IgD-negative memory B cell (primary cell): Measurements from ENCODE around the gene FKBP11. TPM values are rescaled to one million over a fixed set of nuclear protein-coding genes. Genes with fewer than 3 reads are reported as not detected.
"Not testable (repeated sequence)": the region's sequence is repeated elsewhere in the genome, so short reads cannot be mapped to it uniquely, and the experiment has no call there.

Experiments used
- H3K27ac Mint-ChIP-seq, 3 donors: one replicate each; pipeline ENCODE4 v1.8.0; 2020 to 2022; ENCODE audit warnings: mild to moderate bottlenecking in 3 of 3, mixed read lengths in 3 of 3, moderate library complexity in 1 of 3
- H3K27me3 Mint-ChIP-seq: one replicate; pipeline ENCODE4 v1.8.0; 2021; ENCODE audit warnings: mixed read lengths
- H3K36me3 Mint-ChIP-seq: one replicate; pipeline ENCODE4 v1.8.0; 2020; ENCODE audit warnings: mild to moderate bottlenecking, mixed read lengths
- H3K4me1 Mint-ChIP-seq, 3 donors: one replicate each; pipeline ENCODE4 v1.8.0; 2020 to 2022; ENCODE audit warnings: mixed read lengths in 3 of 3, mild to moderate bottlenecking in 1 of 3
- H3K4me3 Mint-ChIP-seq, 4 donors: one replicate each; pipeline ENCODE4 v1.8.0; 2020 to 2022; ENCODE audit warnings: mild to moderate bottlenecking in 4 of 4, mixed read lengths in 4 of 4, moderate library complexity in 3 of 4
- H3K9me3 Mint-ChIP-seq, 3 donors: one replicate each; pipeline ENCODE4 v1.8.0; 2020 to 2021; ENCODE audit warnings: mixed read lengths in 3 of 3, mild to moderate bottlenecking in 1 of 3
- polyA plus RNA-seq: library from polyadenylated mRNA; unstranded; fragments of 300-500 nt; fragmentation: Illumina TruSeq; gene quantifications from one replicate; pipeline ENCODE4 v1.2.3, GENCODE V29; 2021

Gene FKBP11
- polyA plus RNA-seq, 1 donor from 2014 or later = 88.9 TPM

DNA sequence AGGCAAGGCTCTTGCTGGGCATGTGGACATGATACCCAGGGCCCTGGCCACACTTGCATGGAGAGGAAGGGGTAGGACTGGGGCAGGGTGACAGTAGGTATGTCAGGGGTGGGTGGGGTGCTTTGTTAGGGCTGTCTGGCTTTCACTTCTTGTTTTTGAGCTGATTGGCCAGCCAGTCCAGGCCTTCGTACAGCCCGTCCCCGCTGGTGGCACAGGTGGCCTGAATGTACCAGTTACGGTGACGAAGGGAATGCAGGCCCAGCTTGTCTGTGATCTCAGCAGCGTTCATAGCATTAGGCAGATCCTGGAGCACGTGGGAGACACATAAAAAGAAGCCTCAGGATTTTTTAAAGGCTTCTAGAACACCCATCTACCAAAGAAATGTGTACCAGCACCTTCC lies 13.5 kb upstream of the FKBP11 start:
- peaks cover 21 to 32% (median 21%) of the 10 kb centered on the region in 3 donors for H3K4me1 Mint-ChIP-seq
- no peaks in the 10 kb centered on the region for H3K9me3 Mint-ChIP-seq
- H3K27ac Mint-ChIP-seq = peak overlapping the region; percentile 43 to 92 (median 75)
- H3K36me3 Mint-ChIP-seq = peaks cover 2% of the 10 kb centered on the region
- peak overlapping the region in 2 of 4 donors; percentile 54 to 64 for H3K4me3 Mint-ChIP-seq
- no peaks in the 10 kb centered on the region for H3K27me3 Mint-ChIP-seq

DNA sequence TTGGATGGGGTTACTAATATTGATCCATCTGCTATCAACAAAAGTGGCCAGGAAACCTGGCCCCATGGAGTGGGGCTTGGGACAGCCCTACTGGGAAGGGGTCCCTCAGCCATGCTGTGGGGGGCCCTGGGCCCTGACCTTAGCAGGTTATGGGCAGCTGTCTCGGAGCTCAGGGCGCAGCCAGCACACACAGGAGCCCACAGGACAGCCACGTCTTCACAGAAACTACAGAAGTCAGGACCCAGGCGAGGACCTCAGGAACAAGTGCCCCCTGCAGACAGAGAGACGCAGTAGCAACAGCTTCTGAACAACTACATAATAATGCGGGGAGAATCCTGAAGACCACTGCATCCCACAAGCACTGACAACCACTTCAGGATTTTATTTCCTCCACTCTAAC lies 11.9 kb upstream of the FKBP11 start:
- Mint-ChIP-seq H3K4me1 (peaks cover 19 to 28% (median 21%) of the 10 kb centered on the region in 3 donors), H3K27me3 (no peaks in the 10 kb centered on the region), H3K9me3 (no peaks in the 10 kb centered on the region), H3K4me3 (no peak overlapping the region), H3K36me3 (peaks cover 4% of the 10 kb centered on the region), H3K27ac (peak overlapping the region in 1 of 3 donors; percentile 8)

DNA sequence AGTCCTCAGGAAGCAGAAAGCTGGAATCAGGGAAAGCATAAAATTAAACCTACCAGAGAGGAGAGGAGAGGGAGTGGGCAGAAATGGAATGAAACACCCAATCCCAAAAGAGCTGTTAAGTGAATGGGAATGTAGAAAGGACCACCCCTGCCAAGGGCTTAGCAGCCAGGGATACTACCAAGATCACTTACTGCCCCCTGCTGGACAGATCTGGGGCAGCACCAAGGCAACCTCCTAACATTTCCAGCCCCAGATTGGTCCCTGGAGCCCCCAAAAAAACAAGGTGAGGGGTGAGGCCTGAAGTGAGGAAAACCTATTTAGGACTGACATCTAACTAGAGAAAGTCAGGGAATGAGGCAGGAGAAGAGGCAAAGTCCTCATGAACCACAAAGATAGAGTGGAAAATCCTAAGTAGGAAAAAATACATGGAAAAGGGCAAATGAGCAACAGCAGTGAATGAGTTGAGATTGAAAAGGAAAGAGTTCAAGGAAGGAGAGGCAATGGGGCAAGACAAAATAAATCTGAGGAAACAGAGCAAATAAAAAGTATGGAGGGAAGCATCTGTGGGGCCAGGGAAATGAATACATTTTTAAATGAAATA lies 11.2 kb upstream of the FKBP11 start:
- H3K4me3 Mint-ChIP-seq = no peak overlapping the region

DNA sequence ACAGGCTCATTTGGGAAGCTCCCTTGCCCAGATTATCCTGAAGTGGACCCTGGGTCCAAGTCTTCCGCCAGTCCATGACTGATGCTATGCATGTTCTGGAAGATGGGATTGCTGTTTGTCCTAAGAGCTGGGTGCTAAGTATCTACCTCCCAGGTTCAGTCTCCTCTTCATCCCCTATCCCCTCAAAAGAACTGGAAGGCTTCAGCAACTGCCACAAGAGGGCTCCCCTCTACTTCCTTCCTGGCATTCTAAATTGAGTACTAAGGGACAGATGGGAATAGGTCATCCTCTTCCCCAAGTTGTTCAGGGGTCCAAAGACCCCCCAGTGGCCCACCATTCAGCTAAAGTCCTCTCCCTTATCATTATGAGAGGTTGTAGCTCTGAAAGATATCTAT lies 9.0 kb upstream of the FKBP11 start:
- H3K9me3 Mint-ChIP-seq = no peaks in the 10 kb centered on the region
- no peaks in the 10 kb centered on the region for H3K27me3 Mint-ChIP-seq
- peaks cover 9% of the 10 kb centered on the region for H3K36me3 Mint-ChIP-seq
- H3K4me3 Mint-ChIP-seq = peak overlapping the region in 1 of 4 donors; percentile 69
- H3K4me1 Mint-ChIP-seq = peaks cover 14 to 20% (median 17%) of the 10 kb centered on the region in 3 donors
- H3K27ac Mint-ChIP-seq = peak overlapping the region in 2 of 3 donors; percentile 68 to 93

More for the DNA sequence above, 11.2 kb upstream of the FKBP11 start:
- H3K27ac Mint-ChIP-seq = peak overlapping the region in 2 of 3 donors; percentile 45 to 48
- H3K36me3 Mint-ChIP-seq = peaks cover 4% of the 10 kb centered on the region
- H3K4me1 Mint-ChIP-seq = peaks cover 19 to 28% (median 21%) of the 10 kb centered on the region in 3 donors
- H3K27me3 Mint-ChIP-seq = no peaks in the 10 kb centered on the region
- no peaks in the 10 kb centered on the region for H3K9me3 Mint-ChIP-seq

DNA sequence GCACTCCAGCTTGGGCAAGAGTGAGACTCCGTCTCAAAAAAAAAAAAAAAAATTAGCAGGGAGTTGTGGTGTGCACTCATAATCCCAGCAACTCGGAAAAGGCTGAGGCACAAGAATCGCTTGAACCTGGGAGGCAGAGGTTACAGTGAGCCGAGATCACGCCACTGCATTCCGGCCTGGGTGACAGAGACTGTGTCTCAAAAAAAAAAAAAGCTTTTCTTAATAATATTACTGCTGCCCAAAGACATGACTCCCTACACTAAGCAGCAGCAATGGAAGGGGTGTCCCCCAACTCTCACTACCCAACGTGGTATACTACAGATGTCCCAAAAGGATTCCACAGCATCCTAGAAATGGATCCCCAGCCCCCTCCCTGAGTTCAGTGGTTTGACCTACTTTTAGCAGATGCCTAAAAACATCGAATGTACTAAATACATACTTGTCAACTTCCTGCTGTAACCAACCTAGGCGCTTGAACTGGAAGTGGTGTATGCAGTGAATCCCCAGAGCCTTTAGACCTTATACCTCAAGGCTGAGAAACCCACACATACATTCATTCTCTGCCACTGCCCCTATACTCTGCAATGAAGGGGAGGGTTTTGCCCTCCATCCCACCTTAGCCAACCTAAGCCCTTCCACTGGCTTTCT lies 8.5 kb upstream of the FKBP11 start:
- Mint-ChIP-seq H3K4me1 (peaks cover 9 to 15% (median 13%) of the 10 kb centered on the region in 3 donors), H3K27me3 (no peaks in the 10 kb centered on the region), H3K27ac (peak overlapping the region in 2 of 3 donors; percentile 68 to 93), H3K36me3 (peaks cover 9% of the 10 kb centered on the region), H3K9me3 (no peaks in the 10 kb centered on the region), H3K4me3 (no peak overlapping the region)

DNA sequence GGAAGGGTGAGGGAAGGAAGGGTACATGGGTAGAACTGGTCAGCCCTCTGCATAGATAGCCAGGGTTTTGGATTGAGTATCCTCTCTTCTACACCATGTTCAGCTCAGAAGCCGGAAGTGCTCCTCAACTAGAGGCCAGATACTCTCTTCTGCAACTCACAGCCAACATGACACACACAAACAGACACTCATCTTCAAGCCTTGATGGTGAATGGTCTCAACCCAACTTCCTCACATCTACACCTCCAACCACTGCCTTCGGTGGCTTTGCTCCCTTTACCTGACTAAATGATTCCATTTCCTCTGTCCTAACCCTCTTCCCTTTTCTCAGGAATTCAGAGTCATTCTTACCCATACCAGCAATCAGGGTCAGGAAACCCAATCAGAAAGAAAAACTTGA lies 7.6 kb upstream of the FKBP11 start:
- H3K36me3 Mint-ChIP-seq = peaks cover 9% of the 10 kb centered on the region
- peak overlapping the region in 1 of 4 donors; percentile 76 for H3K4me3 Mint-ChIP-seq

DNA sequence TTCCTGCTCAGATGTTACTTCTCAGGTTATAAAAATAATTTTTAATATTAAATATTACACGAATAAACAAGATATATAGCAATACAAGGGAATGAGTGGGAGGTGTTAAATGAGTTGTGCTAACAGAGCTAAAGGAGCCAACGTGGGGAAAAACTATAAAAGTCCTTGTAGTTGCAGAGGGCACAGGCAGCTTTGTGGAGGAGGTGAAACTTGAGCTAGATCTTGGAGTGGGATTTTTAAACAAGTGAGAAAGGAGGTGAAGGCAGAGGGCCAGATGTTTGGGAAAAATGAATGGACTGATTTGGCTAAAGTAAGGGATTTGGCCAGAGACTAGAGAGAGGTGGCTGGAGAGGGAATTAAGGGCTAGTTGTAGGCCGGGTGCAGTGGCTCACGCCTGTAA lies 5.2 kb upstream of the FKBP11 start:
- Mint-ChIP-seq H3K36me3 (peaks cover 7% of the 10 kb centered on the region), H3K9me3 (no peaks in the 10 kb centered on the region), H3K27me3 (no peaks in the 10 kb centered on the region), H3K4me3 (no peak overlapping the region), H3K4me1 (peaks cover 2 to 11% (median 7%) of the 10 kb centered on the region in 3 donors), H3K27ac (peak overlapping the region in 1 of 3 donors; percentile 35)

More for the DNA sequence above, 7.6 kb upstream of the FKBP11 start:
- no peaks in the 10 kb centered on the region for H3K27me3 Mint-ChIP-seq
- peak overlapping the region in 1 of 3 donors; percentile 66 for H3K27ac Mint-ChIP-seq
- no peaks in the 10 kb centered on the region for H3K9me3 Mint-ChIP-seq
- H3K4me1 Mint-ChIP-seq = peaks cover 4 to 10% (median 10%) of the 10 kb centered on the region in 3 donors

DNA sequence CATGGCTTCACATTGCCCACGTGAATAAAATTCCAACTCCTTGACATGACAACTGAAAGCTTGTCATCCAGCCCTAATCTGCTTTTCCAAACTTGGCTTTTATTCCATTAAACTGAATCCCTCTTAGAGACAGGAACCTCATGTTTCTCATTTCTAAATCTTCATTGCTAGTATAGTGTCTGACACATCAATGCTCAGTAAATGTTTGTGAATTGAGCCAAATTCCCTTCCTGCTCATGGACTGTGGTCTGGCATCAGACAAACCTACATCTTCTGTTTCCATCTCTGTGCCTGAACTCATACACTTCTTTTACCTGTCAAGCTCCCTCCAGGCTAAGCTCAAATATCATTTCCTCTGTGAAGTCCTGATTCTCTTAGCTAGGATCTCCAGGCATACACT lies 4.3 kb upstream of the FKBP11 start:
- H3K27ac Mint-ChIP-seq = no peak overlapping the region
- H3K4me3 Mint-ChIP-seq = peak overlapping the region in 1 of 4 donors; percentile 52

DNA sequence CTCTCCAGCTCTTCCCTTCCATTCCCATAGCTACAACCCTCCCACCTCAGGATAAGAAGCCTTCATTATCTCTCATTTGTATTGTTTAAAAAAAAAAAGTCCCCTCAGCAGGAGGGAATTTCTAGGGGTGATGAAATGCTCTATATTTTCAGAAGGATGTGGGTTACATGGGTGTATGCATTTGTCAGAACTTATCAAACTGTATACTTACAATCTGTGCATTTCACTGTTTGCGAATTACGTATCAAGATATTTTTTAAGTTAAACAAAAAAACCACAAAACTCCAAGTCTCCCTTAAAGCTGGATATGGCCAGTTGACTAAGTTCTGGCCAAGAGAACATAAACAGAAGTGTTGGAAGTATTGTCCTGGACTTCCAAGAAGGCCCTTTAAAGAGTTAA lies 2.0 kb upstream of the FKBP11 start:
- Mint-ChIP-seq H3K4me3 (peak overlapping the region in 2 of 4 donors; percentile 67 to 99), H3K27ac (peak overlapping the region in 1 of 3 donors; percentile 82), H3K27me3 (no peaks in the 10 kb centered on the region), H3K9me3 (no peaks in the 10 kb centered on the region), H3K36me3 (peaks cover 4% of the 10 kb centered on the region), H3K4me1 (peaks cover 9 to 19% (median 16%) of the 10 kb centered on the region in 3 donors)

More for the DNA sequence above, 4.3 kb upstream of the FKBP11 start:
- Mint-ChIP-seq H3K4me1 (peaks cover 4 to 12% (median 12%) of the 10 kb centered on the region in 3 donors), H3K9me3 (no peaks in the 10 kb centered on the region), H3K27me3 (no peaks in the 10 kb centered on the region), H3K36me3 (peaks cover 7% of the 10 kb centered on the region)

DNA sequence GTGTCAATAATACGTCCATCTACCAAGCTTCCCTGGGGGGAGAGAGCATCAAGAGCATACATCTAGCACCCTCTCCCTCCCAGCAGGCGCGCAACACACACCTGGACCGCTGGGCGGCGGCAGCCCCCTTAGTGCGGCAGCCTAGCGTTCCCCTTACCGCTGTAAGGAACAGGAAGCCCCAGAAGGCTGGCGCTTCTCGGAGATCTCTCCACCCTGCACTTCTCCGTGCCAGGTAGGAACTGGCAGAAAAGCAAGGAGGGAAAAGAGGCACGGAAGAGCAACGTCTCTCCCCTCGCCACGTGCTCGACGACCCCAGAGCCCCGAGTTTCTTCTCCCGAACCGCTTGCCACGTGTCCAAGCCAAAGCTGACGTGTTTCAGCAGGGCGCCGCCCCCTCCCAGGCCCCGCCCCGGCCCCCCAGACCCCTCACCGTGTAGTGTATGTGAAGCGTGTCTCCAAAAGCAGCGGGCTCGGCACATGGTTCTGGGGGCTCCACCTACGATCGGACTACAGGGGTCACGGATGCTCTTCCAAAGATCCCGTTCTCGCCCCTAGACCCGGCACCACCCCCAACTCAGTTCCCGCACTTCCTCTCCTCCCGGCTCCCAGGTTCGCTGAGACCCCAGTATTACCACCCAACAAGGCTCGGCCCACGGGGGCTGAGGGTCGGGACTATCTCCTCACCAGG lies 532 bp downstream of the FKBP11 start:
- H3K27ac Mint-ChIP-seq = peak overlapping the region; percentile 96 to 98 (median 97)
- H3K36me3 Mint-ChIP-seq = peaks cover 3% of the 10 kb centered on the region
- H3K4me1 Mint-ChIP-seq = peaks cover 9 to 23% (median 14%) of the 10 kb centered on the region in 3 donors
- H3K9me3 Mint-ChIP-seq = no peaks in the 10 kb centered on the region
- no peaks in the 10 kb centered on the region for H3K27me3 Mint-ChIP-seq
- H3K4me3 Mint-ChIP-seq = peak overlapping the region; percentile 96 to 99 (median 98)

DNA sequence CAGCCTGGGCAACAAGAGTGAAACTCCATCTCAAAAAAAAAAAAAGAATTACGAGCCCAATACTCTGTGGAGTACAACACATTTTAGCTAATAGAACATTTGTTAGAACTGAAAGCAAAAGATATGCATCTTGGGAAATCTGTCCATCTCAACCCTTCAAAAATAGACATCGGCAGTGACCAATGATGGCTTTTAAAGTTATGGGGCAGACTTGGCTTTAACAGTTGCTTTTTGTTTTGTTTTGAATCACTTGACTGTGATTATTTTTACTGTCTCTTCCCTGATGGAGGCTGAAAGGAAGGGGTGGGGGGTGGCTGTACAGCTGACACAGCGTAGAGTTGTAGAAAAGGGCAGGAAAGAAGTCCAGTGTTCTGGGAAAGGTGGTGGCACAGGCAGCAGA lies 2.2 kb downstream of the FKBP11 start:
- H3K9me3 Mint-ChIP-seq = no peaks in the 10 kb centered on the region
- H3K27ac Mint-ChIP-seq = peak overlapping the region in 2 of 3 donors; percentile 73 to 98
- H3K36me3 Mint-ChIP-seq = no peaks in the 10 kb centered on the region
- peak overlapping the region in 3 of 4 donors; percentile 46 to 99 (median 77) for H3K4me3 Mint-ChIP-seq
- H3K27me3 Mint-ChIP-seq = no peaks in the 10 kb centered on the region
- peaks cover 15 to 27% (median 18%) of the 10 kb centered on the region in 3 donors for H3K4me1 Mint-ChIP-seq

DNA sequence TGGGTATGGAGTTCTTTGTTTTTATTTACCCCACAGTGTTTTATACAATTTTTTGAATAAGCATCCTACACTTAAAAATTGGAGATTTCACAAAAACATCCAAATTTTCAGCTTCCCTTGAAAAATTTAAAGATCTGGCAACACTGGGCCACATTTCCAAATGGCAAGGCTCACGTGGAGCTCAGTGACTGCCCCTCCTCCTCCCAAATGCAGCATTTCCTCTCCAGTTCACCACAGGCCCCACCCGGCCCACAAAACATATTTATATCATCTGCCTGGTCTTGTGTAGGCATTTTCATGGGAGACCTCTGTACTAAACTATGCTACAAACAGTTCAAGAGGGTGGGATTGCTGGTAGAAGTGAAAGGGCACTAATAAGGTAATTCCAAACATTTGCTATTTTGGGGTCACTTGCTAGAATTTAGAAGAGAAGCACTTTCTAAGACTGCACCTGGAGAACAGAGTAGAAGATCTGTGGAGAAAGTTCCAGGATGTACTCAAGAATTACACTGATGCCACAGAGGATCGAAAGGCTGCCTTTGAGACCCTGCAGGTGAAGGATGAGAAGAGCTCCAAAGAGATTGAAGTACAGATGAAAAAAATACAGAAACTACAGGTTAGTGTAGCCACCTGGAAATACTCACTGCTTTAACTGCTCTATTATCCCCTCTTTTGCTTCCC lies 7.3 kb downstream of the FKBP11 start:
- H3K36me3 Mint-ChIP-seq = no peaks in the 10 kb centered on the region
- H3K4me3 Mint-ChIP-seq = peak overlapping the region; percentile 59 to 80 (median 68)
- H3K27ac Mint-ChIP-seq = peak overlapping the region; percentile 10 to 84 (median 48)
- H3K4me1 Mint-ChIP-seq = peaks cover 15 to 31% (median 19%) of the 10 kb centered on the region in 3 donors
- H3K27me3 Mint-ChIP-seq = no peaks in the 10 kb centered on the region
- peaks cover 0 to 2% (median 0%) of the 10 kb centered on the region in 3 donors for H3K9me3 Mint-ChIP-seq

DNA sequence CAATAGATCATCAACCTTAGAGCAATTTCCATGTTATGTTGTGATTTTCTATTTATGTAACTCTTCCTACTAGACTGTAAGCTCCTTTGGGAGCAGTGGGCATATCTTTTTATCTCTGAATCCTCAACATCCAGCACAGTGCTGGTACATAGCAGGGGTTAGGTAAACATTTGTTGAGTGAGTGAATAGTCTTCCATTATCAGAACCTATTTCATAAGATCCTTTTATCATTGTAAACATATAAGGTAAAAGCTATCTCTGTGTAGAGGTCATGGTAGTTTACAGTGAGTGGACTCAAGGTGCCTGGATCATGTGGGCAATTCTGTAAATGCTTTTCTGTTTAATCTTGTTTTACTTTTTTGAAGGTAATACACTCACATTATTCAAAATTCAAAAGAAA lies 15.1 kb downstream of the FKBP11 start:
- H3K27me3 Mint-ChIP-seq = no peaks in the 10 kb centered on the region
- no peak overlapping the region for H3K4me3 Mint-ChIP-seq
- no peaks in the 10 kb centered on the region for H3K4me1 Mint-ChIP-seq
- no peak overlapping the region for H3K27ac Mint-ChIP-seq
- H3K36me3 Mint-ChIP-seq = no peaks in the 10 kb centered on the region
- peaks cover 0 to 2% (median 0%) of the 10 kb centered on the region in 3 donors for H3K9me3 Mint-ChIP-seq

DNA sequence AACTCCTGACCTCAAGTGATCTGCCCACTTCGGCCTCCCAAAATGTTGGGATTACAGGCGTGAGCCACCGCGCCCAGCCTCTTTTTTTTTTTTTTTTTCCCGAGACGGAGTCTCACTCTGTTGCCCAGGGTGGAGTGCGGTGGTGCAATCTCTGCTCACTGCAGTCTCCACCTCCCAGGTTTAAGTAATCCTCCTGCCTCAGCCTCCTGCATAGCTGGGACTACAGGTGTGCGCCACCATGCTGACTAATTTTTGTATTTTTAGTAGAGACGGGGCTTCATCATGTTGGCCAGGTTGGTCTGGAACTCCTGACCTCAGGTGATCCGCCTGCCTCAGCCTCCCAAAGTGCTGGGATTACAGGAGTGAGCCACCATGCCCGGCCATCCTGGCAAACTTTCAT lies 15.6 kb downstream of the FKBP11 start:
- H3K36me3 Mint-ChIP-seq, H3K27ac Mint-ChIP-seq, H3K4me1 Mint-ChIP-seq, H3K9me3 Mint-ChIP-seq, H3K4me3 Mint-ChIP-seq, H3K27me3 Mint-ChIP-seq: not testable (repeated sequence)
